Measurements from ENCODE around the gene MEIS3. TPM values are rescaled to one million over a fixed set of nuclear protein-coding genes. Genes with fewer than 3 reads are reported as not detected.

The MEIS3 gene
- polyA plus RNA-seq, 4 donors = 4.6 to 11.2 (median 4.8) TPM; not detected in 1

GRCh38 chr19:47423203-47423882 is 4.0 kb upstream of the MEIS3 start:
- no peak for FAIRE-seq
- Histone ChIP-seq H3K9me3 (ENCODE audit: control insufficient read depth in 2 of 2, insufficient read depth in 1 of 2, low read depth in 1 of 2, low read length in 1 of 2) (no peaks in the 10 kb centered on the region), H3K27me3 (ENCODE audit: control insufficient read depth in 3 of 3, insufficient read depth in 3 of 3, low read length in 3 of 3) (peaks cover 7 to 69% (median 26%) of the 10 kb centered on the region in 3 donors), H3K4me1 (ENCODE audit: control insufficient read depth in 3 of 3, insufficient read depth in 2 of 3, low read depth in 1 of 3, low read length in 2 of 3) (peaks cover 0 to 7% (median 0%) of the 10 kb centered on the region in 3 donors), H3K27ac (ENCODE audit: low read depth in 1 of 3, low read length in 2 of 3) (no peak overlapping the region), H3K4me3 (ENCODE audit: low read depth in 1 of 3, low read length in 3 of 3) (no peak overlapping the region), H3K36me3 (ENCODE audit: control insufficient read depth in 3 of 3, insufficient read depth in 2 of 3, low read depth in 1 of 3, low read length in 3 of 3) (no peaks in the 10 kb centered on the region)
- DNase-seq = no peak
- 14 to 19% (median 18%) methylated on average over 19 of the region's 19 CpGs for WGBS, 3 donors

DNA sequence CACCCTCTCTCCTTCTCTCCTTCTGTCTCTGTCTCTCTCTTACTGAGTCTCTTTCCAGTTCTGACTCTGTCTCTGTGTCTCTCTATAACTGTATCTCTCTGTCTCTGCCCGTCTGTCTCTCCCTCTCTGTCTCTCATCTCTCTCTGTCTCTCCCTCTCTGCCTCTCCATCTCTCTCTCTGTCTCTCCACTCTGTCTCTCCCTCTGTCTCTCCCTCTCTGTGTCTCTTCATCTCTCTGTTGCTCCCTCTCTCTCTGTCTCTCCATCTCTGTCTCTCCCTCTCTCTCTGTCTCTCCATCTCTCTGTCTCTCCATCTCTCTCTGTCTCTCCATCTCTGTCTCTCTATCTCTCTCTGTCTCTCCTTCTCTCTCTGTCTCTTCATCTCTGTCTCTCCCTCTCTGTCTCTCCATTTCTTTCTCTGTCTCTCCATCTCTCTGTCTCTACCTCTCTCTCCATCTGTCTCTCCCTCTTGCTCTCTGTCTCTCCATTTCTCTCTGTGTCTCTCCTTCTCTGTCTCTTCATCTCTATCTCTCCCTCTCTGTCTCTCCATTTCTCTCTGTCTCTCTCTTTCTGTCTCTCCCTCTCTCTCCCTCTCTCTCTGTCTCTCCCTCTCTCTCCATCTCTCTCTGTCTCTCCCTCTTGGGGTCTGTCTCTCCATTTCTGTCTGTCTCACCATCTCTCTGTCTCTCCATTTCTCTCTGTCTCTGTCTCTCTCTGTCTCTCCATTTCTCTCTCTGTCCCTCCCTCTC is 3.3 kb upstream of the MEIS3 start:
- DNase-seq (no peak), FAIRE-seq (no peak)
- Histone ChIP-seq H3K27ac (ENCODE audit: low read depth in 1 of 3, low read length in 2 of 3) (no peak overlapping the region), H3K36me3 (ENCODE audit: control insufficient read depth in 3 of 3, insufficient read depth in 2 of 3, low read depth in 1 of 3, low read length in 3 of 3) (no peaks in the 10 kb centered on the region), H3K9me3 (ENCODE audit: control insufficient read depth in 2 of 2, insufficient read depth in 1 of 2, low read depth in 1 of 2, low read length in 1 of 2) (no peaks in the 10 kb centered on the region), H3K4me3 (ENCODE audit: low read depth in 1 of 3, low read length in 3 of 3) (no peak overlapping the region), H3K27me3 (ENCODE audit: control insufficient read depth in 3 of 3, insufficient read depth in 3 of 3, low read length in 3 of 3) (peaks cover 7 to 72% (median 33%) of the 10 kb centered on the region in 3 donors), H3K4me1 (ENCODE audit: control insufficient read depth in 3 of 3, insufficient read depth in 2 of 3, low read depth in 1 of 3, low read length in 2 of 3) (no peaks in the 10 kb centered on the region)
- 0 to 6% (median 0%) methylated on average over 1 of the region's 1 CpG for WGBS, 3 donors

- Histone ChIP-seq H3K36me3 (ENCODE audit: control insufficient read depth in 3 of 3, insufficient read depth in 2 of 3, low read depth in 1 of 3, low read length in 3 of 3) (no peaks in the 10 kb centered on the region), H3K4me1 (ENCODE audit: control insufficient read depth in 3 of 3, insufficient read depth in 2 of 3, low read depth in 1 of 3, low read length in 2 of 3) (no peaks in the 10 kb centered on the region), H3K4me3 (ENCODE audit: low read depth in 1 of 3, low read length in 3 of 3) (no peak overlapping the region), H3K27ac (ENCODE audit: low read depth in 1 of 3, low read length in 2 of 3) (no peak overlapping the region), H3K9me3 (ENCODE audit: control insufficient read depth in 2 of 2, insufficient read depth in 1 of 2, low read depth in 1 of 2, low read length in 1 of 2) (no peaks in the 10 kb centered on the region), H3K27me3 (ENCODE audit: control insufficient read depth in 3 of 3, insufficient read depth in 3 of 3, low read length in 3 of 3) (peaks cover 7 to 78% (median 36%) of the 10 kb centered on the region in 3 donors)
- FAIRE-seq = no peak
- DNase-seq = no peak
- 3 to 7% (median 7%) methylated on average over 23 to 31 of the region's 31 CpGs for WGBS, 3 donors
These were observed 2.6 kb upstream of the MEIS3 start for GRCh38 chr19:47421844-47422395.

DNA sequence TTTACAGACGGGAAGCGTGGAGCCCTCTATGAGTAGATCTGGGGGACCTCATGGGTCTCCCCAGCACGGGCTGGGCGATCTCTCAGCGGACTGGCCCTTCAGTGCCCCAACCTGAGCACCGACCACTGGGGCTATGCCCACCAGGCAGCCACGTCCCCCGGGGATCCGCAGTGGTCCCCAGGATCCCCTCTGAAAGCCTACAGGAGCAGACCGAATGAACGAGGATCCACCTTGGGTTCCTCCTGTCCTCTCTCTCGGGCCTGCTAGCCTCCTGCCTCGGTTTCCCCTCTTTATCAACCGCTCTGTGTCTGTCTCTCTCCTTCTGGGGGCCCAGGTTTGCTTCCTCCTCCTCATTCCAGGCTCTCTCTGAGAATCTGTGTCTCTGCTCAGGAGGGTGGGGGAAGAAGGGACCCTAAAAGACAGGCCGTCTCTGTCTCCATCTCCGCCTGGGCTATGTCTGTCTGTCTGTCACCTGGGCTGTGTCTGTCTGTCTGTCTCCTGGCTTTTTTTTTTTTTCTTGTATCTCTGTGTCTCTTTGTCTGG is 2.0 kb upstream of the MEIS3 start:
- Histone ChIP-seq H3K27me3 (ENCODE audit: control insufficient read depth in 3 of 3, insufficient read depth in 3 of 3, low read length in 3 of 3) (peaks cover 7 to 80% (median 36%) of the 10 kb centered on the region in 3 donors), H3K9me3 (ENCODE audit: control insufficient read depth in 2 of 2, insufficient read depth in 1 of 2, low read depth in 1 of 2, low read length in 1 of 2) (no peaks in the 10 kb centered on the region), H3K4me3 (ENCODE audit: low read depth in 1 of 3, low read length in 3 of 3) (no peak overlapping the region), H3K27ac (ENCODE audit: low read depth in 1 of 3, low read length in 2 of 3) (no peak overlapping the region), H3K36me3 (ENCODE audit: control insufficient read depth in 3 of 3, insufficient read depth in 2 of 3, low read depth in 1 of 3, low read length in 3 of 3) (no peaks in the 10 kb centered on the region), H3K4me1 (ENCODE audit: control insufficient read depth in 3 of 3, insufficient read depth in 2 of 3, low read depth in 1 of 3, low read length in 2 of 3) (no peaks in the 10 kb centered on the region)
- FAIRE-seq (no peak), DNase-seq (no peak)
- 9 to 15% (median 13%) methylated on average over 16 of the region's 16 CpGs for whole genome bisulfite sequencing, 3 donors

GRCh38 chr19:47419789-47420188 is 462 bp upstream of the MEIS3 start:
- FAIRE-seq (no peak), DNase-seq (no peak)
- no peak overlapping the region for H3K27ac ChIP-seq (ENCODE audit: low read depth in 1 of 3, low read length in 2 of 3)
- no peak overlapping the region for H3K4me3 ChIP-seq (ENCODE audit: low read depth in 1 of 3, low read length in 3 of 3)
- H3K4me1 ChIP-seq (ENCODE audit: control insufficient read depth in 3 of 3, insufficient read depth in 2 of 3, low read depth in 1 of 3, low read length in 2 of 3) = no peaks in the 10 kb centered on the region
- H3K36me3 ChIP-seq (ENCODE audit: control insufficient read depth in 3 of 3, insufficient read depth in 2 of 3, low read depth in 1 of 3, low read length in 3 of 3) = peaks cover 0 to 2% (median 0%) of the 10 kb centered on the region in 3 donors
- 14 to 17% (median 14%) methylated on average over 19 of the region's 19 CpGs for WGBS, 3 donors
- H3K9me3 ChIP-seq (ENCODE audit: control insufficient read depth in 2 of 2, insufficient read depth in 1 of 2, low read depth in 1 of 2, low read length in 1 of 2) = no peaks in the 10 kb centered on the region
- peaks cover 7 to 86% (median 36%) of the 10 kb centered on the region in 3 donors for H3K27me3 ChIP-seq (ENCODE audit: control insufficient read depth in 3 of 3, insufficient read depth in 3 of 3, low read length in 3 of 3)

- no peaks in the 10 kb centered on the region for H3K9me3 ChIP-seq (ENCODE audit: control insufficient read depth in 2 of 2, insufficient read depth in 1 of 2, low read depth in 1 of 2, low read length in 1 of 2)
- H3K4me3 ChIP-seq (ENCODE audit: low read depth in 1 of 3, low read length in 3 of 3) = peak overlapping the region; percentile 11 to 40 (median 32)
- H3K27ac ChIP-seq (ENCODE audit: low read depth in 1 of 3, low read length in 2 of 3) = no peak overlapping the region
These were observed 666 bp downstream of the MEIS3 start for GRCh38 chr19:47418692-47419029.

DNA sequence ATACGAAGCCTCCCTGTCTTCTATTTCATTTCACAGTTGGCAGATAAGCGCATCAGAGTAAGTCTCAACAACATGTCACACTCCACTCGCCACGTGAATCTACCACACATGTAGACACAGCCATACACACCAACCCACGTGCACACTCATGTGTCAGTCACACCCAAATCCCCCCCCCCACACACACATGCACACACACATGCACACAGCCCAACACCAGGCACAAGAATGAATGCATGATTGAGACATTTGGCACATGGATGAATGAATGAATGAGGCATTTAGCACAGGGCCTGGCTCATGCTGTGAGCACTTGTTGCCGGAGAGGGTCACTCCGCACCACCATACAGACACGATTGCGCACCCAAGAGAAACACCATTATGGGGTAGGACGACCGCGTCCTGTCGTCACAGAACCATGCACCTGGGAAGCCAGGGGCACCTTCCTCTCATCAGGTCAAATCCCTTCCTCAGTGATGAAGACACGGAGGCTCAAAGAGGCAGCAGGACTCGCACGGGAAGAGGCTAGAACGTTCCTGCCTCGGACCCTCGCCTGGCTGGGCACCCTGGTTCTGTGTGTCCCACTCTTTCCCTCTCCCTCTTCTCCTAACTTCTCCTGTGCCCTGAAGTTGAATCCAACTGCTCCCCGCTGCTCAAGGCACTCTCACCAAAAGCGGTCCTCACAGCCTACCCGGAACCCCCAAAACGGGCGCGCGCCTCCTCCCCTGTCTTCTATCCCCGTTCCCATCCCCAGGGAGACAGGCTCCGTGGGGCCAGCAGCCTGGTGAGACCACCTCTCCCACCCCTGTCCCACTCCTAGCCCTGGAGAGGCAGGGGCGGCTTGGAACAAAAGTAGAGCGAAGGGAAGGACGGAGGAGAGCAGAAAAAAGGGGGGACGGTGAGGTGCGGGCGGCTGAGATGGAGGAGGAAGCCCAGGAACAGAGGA is 1.3 kb downstream of the MEIS3 start:
- peaks cover 5 to 73% (median 28%) of the 10 kb centered on the region in 3 donors for H3K27me3 ChIP-seq (ENCODE audit: control insufficient read depth in 3 of 3, insufficient read depth in 3 of 3, low read length in 3 of 3)
- peaks cover 0 to 7% (median 0%) of the 10 kb centered on the region in 3 donors for H3K36me3 ChIP-seq (ENCODE audit: control insufficient read depth in 3 of 3, insufficient read depth in 2 of 3, low read depth in 1 of 3, low read length in 3 of 3)
- H3K9me3 ChIP-seq (ENCODE audit: control insufficient read depth in 2 of 2, insufficient read depth in 1 of 2, low read depth in 1 of 2, low read length in 1 of 2) = no peaks in the 10 kb centered on the region
- DNase-seq (no peak), FAIRE-seq (no peak)
- 5 to 7% (median 6%) methylated on average over 34 of the region's 34 CpGs for WGBS, 3 donors
- no peaks in the 10 kb centered on the region for H3K4me1 ChIP-seq (ENCODE audit: control insufficient read depth in 3 of 3, insufficient read depth in 2 of 3, low read depth in 1 of 3, low read length in 2 of 3)
- peak overlapping the region in 1 of 3 donors; percentile 32 for H3K4me3 ChIP-seq (ENCODE audit: low read depth in 1 of 3, low read length in 3 of 3)
- H3K27ac ChIP-seq (ENCODE audit: low read depth in 1 of 3, low read length in 2 of 3) = no peak overlapping the region

More at GRCh38 chr19:47418692-47419029, 666 bp downstream of the MEIS3 start:
- Histone ChIP-seq H3K4me1 (ENCODE audit: control insufficient read depth in 3 of 3, insufficient read depth in 2 of 3, low read depth in 1 of 3, low read length in 2 of 3) (no peaks in the 10 kb centered on the region), H3K27me3 (ENCODE audit: control insufficient read depth in 3 of 3, insufficient read depth in 3 of 3, low read length in 3 of 3) (peaks cover 7 to 79% (median 32%) of the 10 kb centered on the region in 3 donors), H3K36me3 (ENCODE audit: control insufficient read depth in 3 of 3, insufficient read depth in 2 of 3, low read depth in 1 of 3, low read length in 3 of 3) (peaks cover 0 to 5% (median 0%) of the 10 kb centered on the region in 3 donors)
- FAIRE-seq (no peak), DNase-seq (no peak)
- WGBS, 3 donors = 1 to 7% (median 1%) methylated on average over 4 to 9 of the region's 9 CpGs

Data from small intestine (tissue), 7 donors.